ENCODE data around the gene GTF2F2.

Gene GTF2F2

DNA sequence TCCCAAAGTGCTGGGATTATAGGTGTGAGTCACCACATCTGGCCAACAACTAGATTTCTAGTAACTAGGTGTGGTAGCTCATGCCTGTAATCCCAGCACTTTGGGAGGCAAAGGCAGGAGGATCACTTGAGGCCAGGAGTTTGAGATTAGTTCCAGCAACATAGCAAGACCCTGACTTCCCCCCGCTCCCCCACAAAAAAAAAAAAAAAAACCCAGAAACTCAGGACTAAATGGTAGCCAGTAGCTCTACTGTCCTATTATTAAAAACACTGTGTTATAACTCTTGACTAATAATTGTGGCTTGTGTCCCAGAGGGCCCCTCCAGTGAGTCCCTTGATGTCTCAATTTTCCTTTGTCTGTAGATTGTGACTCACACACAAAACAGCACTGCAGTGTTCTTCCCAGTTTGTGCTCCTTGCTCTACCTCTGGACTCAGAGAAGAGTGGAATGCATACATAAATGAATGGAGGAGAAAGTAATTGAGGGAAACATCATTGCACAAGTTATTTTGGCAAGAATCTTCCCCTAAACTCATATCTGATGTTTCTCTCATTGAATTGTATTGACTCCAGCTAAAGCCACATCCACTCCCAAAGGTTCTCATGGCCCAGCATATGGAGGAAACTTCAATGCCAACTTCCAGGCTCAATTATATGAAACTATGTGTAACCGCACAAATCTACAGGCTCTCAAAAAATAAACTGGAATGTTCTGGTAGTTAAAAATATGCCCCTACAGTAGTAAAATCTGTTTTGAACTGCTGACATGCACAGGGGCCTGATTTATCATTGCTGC is 211.9 kb downstream of the GTF2F2 start:
- no peak for DNase-seq (ENCODE audit: low read depth in 1 of 2, low spot score in 1 of 2)

DNA sequence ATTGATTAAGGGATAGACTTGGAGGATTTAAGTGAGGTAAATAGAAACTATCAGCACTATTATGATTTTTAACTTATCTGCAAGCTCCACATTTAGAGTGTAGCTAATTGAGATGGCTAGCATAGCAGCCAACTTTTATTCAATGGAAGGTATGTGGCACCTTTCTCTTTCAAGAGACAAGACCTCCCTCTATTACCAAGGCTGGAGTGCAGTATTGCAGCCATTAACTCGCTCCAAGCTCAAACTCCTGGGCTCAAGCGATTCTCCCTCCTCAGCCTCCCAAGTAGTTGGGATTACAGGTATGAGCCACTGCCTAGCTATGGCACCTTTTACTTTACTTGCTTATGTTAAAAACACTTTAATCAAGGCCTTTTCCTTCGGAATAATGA is 212.5 kb downstream of the GTF2F2 start:
- DNase-seq (ENCODE audit: low read depth in 1 of 2, low spot score in 1 of 2) = no peak

DNA sequence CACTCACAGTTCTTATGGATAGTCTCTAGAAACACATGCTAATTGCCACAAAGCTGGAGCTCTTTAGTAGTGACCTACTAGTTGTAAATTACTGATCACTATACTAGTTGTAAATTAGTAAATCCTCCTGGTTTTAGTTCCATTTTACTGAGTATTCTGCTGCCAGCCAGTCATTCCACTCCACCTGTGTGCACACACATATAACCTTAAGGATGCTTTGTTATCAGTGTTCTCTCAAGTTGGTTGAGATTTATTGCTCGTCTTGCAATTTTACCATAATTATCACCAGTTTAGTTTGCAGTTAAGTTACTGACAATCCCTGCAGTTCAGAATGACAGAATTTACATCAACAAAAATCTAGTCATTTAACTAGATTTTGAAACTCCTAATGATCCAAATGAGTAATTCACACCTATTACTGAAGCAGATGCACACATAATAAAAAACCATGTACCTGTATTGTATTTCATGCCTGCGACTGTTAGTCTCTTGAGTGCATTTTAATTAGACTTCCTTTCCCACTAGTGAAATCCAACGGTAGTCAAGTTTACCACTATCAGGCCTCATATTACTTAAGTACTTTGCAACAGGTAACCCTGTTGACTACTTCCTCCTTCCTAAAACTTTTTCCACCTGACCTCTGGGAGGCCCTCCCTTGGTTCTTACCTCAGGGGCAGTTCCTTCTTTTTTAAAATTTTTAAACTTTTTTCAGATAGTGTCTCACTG is 213.1 kb downstream of the GTF2F2 start:
- no peak for DNase-seq (ENCODE audit: low read depth in 1 of 2, low spot score in 1 of 2)

All from activated CD4-positive, alpha-beta T cell treated with anti-CD3 and anti-CD28 coated beads, Interleukin-2, amount 50 U/mL, for 24 hours (primary cell).